ENCODE data around the gene CENPV. TPM values are rescaled to one million over a fixed set of nuclear protein-coding genes. Genes with fewer than 3 reads are reported as not detected.

CENPV gene
- total and polyA plus RNA-seq, 2 experiments from 2014 or later, result 8.7 to 11.8 TPM

DNA sequence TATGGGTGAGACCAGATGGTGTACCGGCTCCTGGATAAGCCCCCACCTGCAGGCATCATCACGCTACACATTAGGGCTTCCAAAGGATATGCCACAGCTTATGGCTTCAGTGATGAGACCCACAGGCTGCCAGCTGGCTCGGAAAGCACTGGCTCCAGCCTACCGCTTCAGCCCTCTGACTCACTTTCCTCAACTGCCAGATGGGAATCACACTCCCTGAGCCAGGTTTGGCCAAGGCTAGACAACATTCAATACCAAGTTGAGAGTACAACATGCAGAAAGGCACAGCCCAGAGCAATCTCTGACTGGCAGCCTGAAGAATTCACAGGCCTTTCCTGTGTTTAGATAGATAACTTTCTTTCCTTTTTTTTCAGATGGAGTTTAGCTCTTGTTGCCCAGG lies 10.3 kb downstream of the CENPV start:
- TF ChIP-seq EZH2phosphoT487 (IDR thresholded peaks at IDR 0.05; ENCODE audit: insufficient read depth, low read depth), result no peak
- H3K27me3 ChIP-seq (replicated peaks; ENCODE audit: insufficient read depth), result no peaks in the 10 kb centered on the region
- no peak overlapping the region for H2AFZ ChIP-seq
- 44 to 51% methylated on average over 4 of the region's 4 CpGs for WGBS, 2 experiments (ENCODE audit: low coverage in 1 of 2, low lambda C conversion rate in 2 of 2, missing lambda C conversion rate in 2 of 2)
- no peaks in the 10 kb centered on the region; the same call in 1 of the 2 replicates for H3F3A ChIP-seq (ENCODE audit: insufficient read depth)
- no peaks in the 10 kb centered on the region for H3K9me2 ChIP-seq (ENCODE audit: insufficient read depth)
- no peaks in the 10 kb centered on the region for H3K4me1 ChIP-seq (ENCODE audit: insufficient read depth)
- H3K36me3 ChIP-seq (ENCODE audit: low read depth), result no peaks in the 10 kb centered on the region
- in situ Hi-C loops (cut with MboI), result no loop called here
- H3K9me3 ChIP-seq (ENCODE audit: low read depth), result no peaks in the 10 kb centered on the region
- no peak overlapping the region for H3K4me3 ChIP-seq
- H3K27ac ChIP-seq, result no peak overlapping the region
- H3K4me2 ChIP-seq (ENCODE audit: unreplicated experiment), result no peak overlapping the region
- no peaks in the 10 kb centered on the region for H3K79me2 ChIP-seq (ENCODE audit: insufficient read depth)
- no peak overlapping the region for H3K9ac ChIP-seq
- H4K20me1 ChIP-seq (ENCODE audit: insufficient read depth), result no peaks in the 10 kb centered on the region
- peak; percentile 70 for DNase-seq

DNA sequence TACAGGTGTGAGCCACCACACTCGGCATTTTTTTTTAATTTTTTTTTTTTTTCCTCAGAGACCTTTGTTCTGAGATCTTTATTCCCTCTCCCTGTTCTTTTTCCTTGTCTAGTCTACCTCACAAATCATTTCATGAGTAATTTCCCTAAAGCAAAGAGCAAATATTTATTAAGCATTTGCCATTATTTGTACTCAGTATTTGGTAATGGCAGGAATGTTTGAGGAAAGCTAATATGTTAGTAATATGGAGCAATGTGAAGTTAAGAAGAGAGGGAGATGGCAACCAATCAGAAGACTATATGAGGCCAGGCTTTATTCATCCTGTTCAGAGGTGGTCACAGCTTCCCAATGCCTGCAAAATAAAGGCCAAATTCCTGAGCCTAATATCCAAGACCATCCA lies 13.3 kb downstream of the CENPV start:
- H4K20me1 ChIP-seq (ENCODE audit: insufficient read depth), result no peaks in the 10 kb centered on the region

DNA sequence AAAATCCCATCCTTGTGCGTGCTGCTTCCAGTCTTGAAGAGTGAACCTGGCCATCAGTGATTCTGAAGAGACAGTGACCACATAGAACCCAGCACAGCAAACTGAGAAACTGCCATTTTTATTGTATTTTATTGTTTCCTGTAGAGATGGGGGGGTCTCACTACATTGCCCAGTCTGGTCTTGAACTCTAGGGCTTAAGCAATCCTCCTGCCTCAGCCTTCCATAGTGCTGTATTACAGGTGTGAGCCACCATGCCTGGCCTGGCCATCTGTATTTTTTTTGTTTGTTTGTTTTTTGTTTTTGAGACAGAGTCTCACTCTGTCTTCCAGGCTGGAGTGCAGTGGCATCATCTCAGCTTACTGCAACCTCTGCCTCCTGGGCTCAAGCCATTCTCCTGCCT lies 13.9 kb downstream of the CENPV start:
- Histone ChIP-seq H3K27me3 (replicated peaks; ENCODE audit: insufficient read depth) (no peaks in the 10 kb centered on the region), H3K4me3 (no peak overlapping the region), H3K9me2 (ENCODE audit: insufficient read depth) (no peaks in the 10 kb centered on the region), H3K27ac (no peak overlapping the region), H3K79me2 (ENCODE audit: insufficient read depth) (no peaks in the 10 kb centered on the region), H3F3A (ENCODE audit: insufficient read depth) (no peaks in the 10 kb centered on the region; the same call in 1 of the 2 replicates), H2AFZ (no peak overlapping the region), H3K9me3 (ENCODE audit: low read depth) (no peaks in the 10 kb centered on the region), H3K36me3 (ENCODE audit: low read depth) (no peaks in the 10 kb centered on the region), H4K20me1 (ENCODE audit: insufficient read depth) (no peaks in the 10 kb centered on the region), H3K4me2 (ENCODE audit: unreplicated experiment) (no peak overlapping the region), H3K9ac (no peak overlapping the region), H3K4me1 (ENCODE audit: insufficient read depth) (no peaks in the 10 kb centered on the region)
- TF ChIP-seq EZH2phosphoT487 (IDR thresholded peaks at IDR 0.05; ENCODE audit: insufficient read depth, low read depth) (no peak), EZH2 (IDR thresholded peaks at IDR 0.05; ENCODE audit: insufficient read depth, poor library complexity, severe bottlenecking) (no peak)
- WGBS, 2 experiments (ENCODE audit: low coverage in 1 of 2, low lambda C conversion rate in 2 of 2, missing lambda C conversion rate in 2 of 2), result 93 to 100% methylated on average over 1 of the region's 1 CpG
- no peak for DNase-seq
- in situ Hi-C loops (cut with MboI), result no loop called here

More for the DNA sequence above, 13.3 kb downstream of the CENPV start:
- Histone ChIP-seq H2AFZ (no peak overlapping the region), H3K4me2 (ENCODE audit: unreplicated experiment) (no peak overlapping the region), H3K9ac (no peak overlapping the region), H3F3A (ENCODE audit: insufficient read depth) (no peaks in the 10 kb centered on the region; the same call in 1 of the 2 replicates), H3K4me3 (no peak overlapping the region), H3K27me3 (replicated peaks; ENCODE audit: insufficient read depth) (no peaks in the 10 kb centered on the region), H3K4me1 (ENCODE audit: insufficient read depth) (no peaks in the 10 kb centered on the region), H3K36me3 (ENCODE audit: low read depth) (no peaks in the 10 kb centered on the region), H3K9me2 (ENCODE audit: insufficient read depth) (no peaks in the 10 kb centered on the region), H3K9me3 (ENCODE audit: low read depth) (no peaks in the 10 kb centered on the region), H3K27ac (no peak overlapping the region), H3K79me2 (ENCODE audit: insufficient read depth) (no peaks in the 10 kb centered on the region)
- in situ Hi-C loops (cut with MboI), result no loop called here
- TF ChIP-seq EZH2phosphoT487 (IDR thresholded peaks at IDR 0.05; ENCODE audit: insufficient read depth, low read depth) (no peak), EZH2 (IDR thresholded peaks at IDR 0.05; ENCODE audit: insufficient read depth, poor library complexity, severe bottlenecking) (no peak)
- no peak for DNase-seq
- 96 to 100% methylated on average over 1 of the region's 1 CpG for WGBS, 2 experiments (ENCODE audit: low coverage in 1 of 2, low lambda C conversion rate in 2 of 2, missing lambda C conversion rate in 2 of 2)

DNA sequence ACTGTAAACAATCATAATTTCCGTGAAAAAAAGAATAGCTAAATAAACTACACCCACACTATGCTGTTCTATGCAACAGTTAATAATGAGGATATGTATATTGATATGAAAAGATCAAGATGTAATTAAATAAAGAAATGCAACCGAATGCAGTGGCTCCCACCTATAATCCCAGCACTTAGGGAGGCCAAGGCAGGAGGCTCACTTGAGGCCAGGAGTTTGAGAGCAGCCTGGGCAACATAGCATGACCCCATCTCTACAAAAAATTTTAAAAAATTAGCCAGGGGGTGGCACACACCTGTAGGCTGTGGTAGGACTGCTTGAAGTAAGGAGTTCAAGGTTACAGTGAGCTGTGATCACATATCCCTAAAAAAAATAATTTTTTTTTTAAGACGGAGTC lies 14.9 kb downstream of the CENPV start:
- H3K9me2 ChIP-seq (ENCODE audit: insufficient read depth), result no peaks in the 10 kb centered on the region
- no peak overlapping the region for H3K27ac ChIP-seq
- H3F3A ChIP-seq (ENCODE audit: insufficient read depth), result no peaks in the 10 kb centered on the region; the same call in 1 of the 2 replicates
- TF ChIP-seq EZH2 (IDR thresholded peaks at IDR 0.05; ENCODE audit: insufficient read depth, poor library complexity, severe bottlenecking), result no peak
- TF ChIP-seq EZH2phosphoT487 (IDR thresholded peaks at IDR 0.05; ENCODE audit: insufficient read depth, low read depth), result no peak
- no peak overlapping the region for H2AFZ ChIP-seq
- no peak overlapping the region for H3K4me2 ChIP-seq (ENCODE audit: unreplicated experiment)
- 90 to 93% methylated on average over 3 of the region's 3 CpGs for WGBS, 2 experiments (ENCODE audit: low coverage in 1 of 2, low lambda C conversion rate in 2 of 2, missing lambda C conversion rate in 2 of 2)
- no peaks in the 10 kb centered on the region for H3K79me2 ChIP-seq (ENCODE audit: insufficient read depth)
- no peak for DNase-seq
- H3K4me3 ChIP-seq, result no peak overlapping the region
- H4K20me1 ChIP-seq (ENCODE audit: insufficient read depth), result no peaks in the 10 kb centered on the region
- in situ Hi-C loops (cut with MboI), result no loop called here
- no peaks in the 10 kb centered on the region for H3K9me3 ChIP-seq (ENCODE audit: low read depth)
- H3K4me1 ChIP-seq (ENCODE audit: insufficient read depth), result no peaks in the 10 kb centered on the region
- no peaks in the 10 kb centered on the region for H3K27me3 ChIP-seq (replicated peaks; ENCODE audit: insufficient read depth)
- no peaks in the 10 kb centered on the region for H3K36me3 ChIP-seq (ENCODE audit: low read depth)
- no peak overlapping the region for H3K9ac ChIP-seq
